Measurements from ENCODE around the gene ZNF280A. TPM values are rescaled to one million over a fixed set of nuclear protein-coding genes. Genes with fewer than 3 reads are reported as not detected.
A peak's percentile ranks its signal among the peaks of the same experiment; 100 is the strongest.
"Not testable (repeated sequence)": the region's sequence is repeated elsewhere in the genome, so short reads cannot be mapped to it uniquely, and the experiment has no call there.

The ZNF280A gene
- total RNA-seq, 2 donors from 2014 or later: not detected

DNA sequence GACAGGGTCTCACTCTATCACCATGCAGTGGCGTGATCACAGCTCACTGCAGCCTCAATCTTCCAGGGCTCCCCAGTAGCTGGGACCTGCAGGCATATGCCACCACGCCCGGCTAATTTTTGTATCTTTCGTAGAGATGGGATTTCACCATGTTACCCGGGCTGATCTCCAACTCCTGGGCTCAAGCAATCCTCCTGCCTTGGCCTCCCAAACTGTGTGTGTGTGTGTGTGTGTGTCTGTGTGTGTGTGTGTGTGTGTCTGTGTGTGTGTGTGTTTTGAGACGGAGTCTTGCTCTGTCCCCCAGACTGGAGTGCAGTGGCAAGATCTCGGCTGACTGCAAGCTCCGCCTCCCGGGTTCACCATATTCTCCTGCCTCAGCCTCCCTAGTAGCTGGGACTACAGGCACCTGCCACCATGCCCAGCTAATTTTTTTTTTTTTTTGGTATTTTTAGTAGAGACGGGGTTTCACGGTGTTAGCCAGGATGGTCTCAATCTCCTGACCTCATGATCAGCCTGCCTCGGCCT is 12.5 kb upstream of the ZNF280A start:
- H3K4me3 Mint-ChIP-seq; H3K4me1 Mint-ChIP-seq; H3K27ac Mint-ChIP-seq; H3K36me3 Mint-ChIP-seq (ENCODE audit: low read depth); ATAC-seq (replicated peaks); H3K9me3 Mint-ChIP-seq; H3K27me3 Mint-ChIP-seq: not testable (repeated sequence)

DNA sequence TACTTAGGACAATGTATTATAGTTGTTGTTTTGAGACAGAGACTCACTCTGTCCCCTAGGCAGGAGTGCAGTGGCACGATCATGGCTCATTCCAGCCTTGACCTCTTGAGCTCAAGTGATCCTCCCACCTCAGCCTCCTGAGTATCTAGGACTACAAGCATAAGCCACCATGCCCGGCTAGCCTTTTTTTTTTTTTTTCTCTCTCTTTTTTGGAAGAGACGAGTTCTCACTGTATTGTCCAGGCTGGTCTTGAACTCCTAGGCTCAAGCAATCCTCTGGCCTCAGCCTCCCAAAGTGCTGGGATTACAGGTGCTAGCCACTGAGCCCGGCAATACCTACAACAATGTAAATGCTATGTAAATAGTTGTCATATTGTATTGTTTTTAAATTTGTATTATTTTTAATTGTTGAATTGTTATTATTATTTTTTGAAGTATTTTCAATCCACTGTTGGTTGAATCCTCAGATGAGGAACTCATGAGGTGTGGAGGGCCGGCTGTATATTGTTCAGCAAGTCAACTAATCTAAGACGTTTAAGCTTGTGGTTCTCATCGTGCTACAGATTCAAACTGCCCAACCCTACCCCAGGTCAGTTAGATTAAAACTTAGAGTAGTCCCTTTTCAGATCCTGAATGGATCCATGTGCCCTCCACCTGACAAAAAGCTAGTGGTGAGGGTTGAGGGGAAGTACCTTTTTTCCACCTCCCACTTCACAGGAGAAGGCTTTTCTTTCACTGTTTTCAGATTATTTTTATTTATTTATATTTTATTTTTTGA is 11.9 kb upstream of the ZNF280A start:
- Mint-ChIP-seq H3K4me3 (no peak overlapping the region), H3K4me1 (no peaks in the 10 kb centered on the region), H3K36me3 (ENCODE audit: low read depth) (no peaks in the 10 kb centered on the region), H3K27me3 (peaks cover 10% of the 10 kb centered on the region), H3K9me3 (no peaks in the 10 kb centered on the region), H3K27ac (no peak overlapping the region)
- no peak for ATAC-seq (replicated peaks)

DNA sequence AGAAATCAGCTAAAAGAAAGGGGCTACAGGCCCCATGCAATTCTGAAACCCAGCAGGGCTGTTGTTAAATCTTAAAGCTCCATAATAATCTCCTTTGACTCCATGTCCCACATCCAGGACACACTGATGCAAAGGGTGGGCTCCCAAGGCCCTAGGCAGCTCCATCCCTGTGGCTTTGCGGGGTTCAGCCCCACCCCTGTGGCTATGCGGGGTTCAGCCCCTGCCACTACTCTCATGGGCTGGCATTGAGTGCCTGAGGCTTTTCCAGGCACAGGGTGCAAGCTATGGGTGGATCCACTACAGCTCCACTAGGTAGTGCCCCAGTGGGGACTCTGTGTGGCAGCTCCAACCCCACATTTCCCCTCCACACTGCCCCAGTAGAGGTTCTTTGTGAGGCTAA is 8.7 kb upstream of the ZNF280A start:
- no peak overlapping the region for H3K4me3 Mint-ChIP-seq
- no peaks in the 10 kb centered on the region for H3K36me3 Mint-ChIP-seq (ENCODE audit: low read depth)
- peaks cover 13% of the 10 kb centered on the region for H3K27me3 Mint-ChIP-seq

DNA sequence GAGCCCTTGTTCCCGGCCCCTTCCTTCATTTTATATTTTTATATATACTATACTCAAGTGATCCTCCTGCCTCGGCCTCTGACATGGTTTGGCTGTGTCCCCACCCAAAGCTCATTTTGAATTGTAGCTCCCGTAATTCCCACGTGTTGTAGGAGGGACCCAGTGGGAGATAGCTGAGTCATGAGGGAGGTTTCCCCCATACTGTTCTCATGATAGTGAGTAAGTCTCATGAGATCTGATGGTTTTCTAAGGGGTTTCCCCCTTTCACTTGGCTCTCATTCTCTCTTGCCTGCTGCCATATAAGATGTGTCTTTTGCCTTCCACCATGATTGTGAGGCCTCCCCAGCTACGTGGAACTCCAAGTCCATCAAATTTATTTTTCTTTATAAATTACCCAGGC is 7.2 kb upstream of the ZNF280A start:
- Mint-ChIP-seq H3K27ac (no peak overlapping the region), H3K4me3 (no peak overlapping the region), H3K27me3 (peaks cover 19% of the 10 kb centered on the region), H3K4me1 (no peaks in the 10 kb centered on the region), H3K36me3 (ENCODE audit: low read depth) (no peaks in the 10 kb centered on the region), H3K9me3 (no peaks in the 10 kb centered on the region)
- peak; percentile 55 for ATAC-seq (replicated peaks)

More for the DNA sequence above, 8.7 kb upstream of the ZNF280A start:
- H3K4me1 Mint-ChIP-seq: no peaks in the 10 kb centered on the region
- no peak overlapping the region for H3K27ac Mint-ChIP-seq
- ATAC-seq (replicated peaks): no peak
- H3K9me3 Mint-ChIP-seq: no peaks in the 10 kb centered on the region

DNA sequence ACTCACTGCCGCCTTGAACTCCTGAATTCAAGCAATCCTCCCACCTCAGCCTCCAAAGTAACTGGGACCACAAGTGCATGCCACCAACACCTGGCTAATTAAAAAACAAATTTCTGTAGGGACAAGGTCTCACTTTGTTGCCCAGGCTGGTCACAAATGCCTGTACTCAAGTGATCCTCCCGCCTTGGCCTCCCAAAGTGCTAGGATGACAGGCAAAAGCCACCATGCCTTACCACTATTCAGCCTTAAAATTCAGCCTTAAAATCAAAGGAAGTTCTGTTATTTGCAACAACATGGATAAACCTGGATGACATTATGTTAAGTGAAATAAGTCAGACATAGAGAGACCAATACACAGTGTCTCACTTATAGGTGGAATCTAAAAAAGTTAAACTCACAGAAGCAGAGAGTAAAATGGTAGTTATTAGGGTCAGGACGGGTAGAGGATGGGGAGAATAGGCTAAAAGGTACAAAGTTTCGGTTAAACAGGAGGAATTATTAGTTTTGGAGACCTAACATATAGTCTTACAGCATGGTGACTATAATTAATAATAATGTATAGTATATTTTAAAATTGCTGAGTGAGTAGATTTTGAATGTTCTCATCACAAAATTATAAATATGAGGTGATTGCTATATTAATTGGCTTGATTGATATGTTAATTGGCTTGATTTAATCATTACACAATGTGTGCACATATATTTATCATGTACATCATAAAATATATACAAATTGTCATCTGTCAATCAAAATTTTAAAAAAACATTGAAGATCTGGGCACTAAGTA is 6.2 kb upstream of the ZNF280A start:
- Mint-ChIP-seq H3K4me1 (no peaks in the 10 kb centered on the region), H3K27me3 (peaks cover 19% of the 10 kb centered on the region), H3K4me3 (no peak overlapping the region), H3K9me3 (no peaks in the 10 kb centered on the region), H3K36me3 (ENCODE audit: low read depth) (no peaks in the 10 kb centered on the region), H3K27ac (no peak overlapping the region)
- no peak for ATAC-seq (replicated peaks)

DNA sequence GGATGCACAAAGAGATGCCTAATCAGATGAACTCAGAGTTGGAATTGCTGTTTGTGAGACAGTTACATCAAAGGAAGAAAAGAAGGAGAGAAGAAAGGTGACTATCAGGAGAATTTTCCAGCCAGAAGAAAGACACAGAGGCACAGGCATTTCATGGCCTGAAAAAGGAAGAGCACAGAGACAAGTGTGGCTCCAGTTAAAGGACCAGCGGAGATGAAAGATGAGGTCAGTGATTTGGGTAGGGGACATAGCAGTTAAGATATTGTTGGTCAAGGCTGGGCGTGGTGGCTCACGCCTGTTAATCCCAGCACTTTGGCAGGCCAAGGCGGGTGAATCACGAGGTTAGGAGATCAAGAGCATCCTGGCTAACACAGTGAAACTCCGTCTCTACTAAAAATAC is 3.4 kb upstream of the ZNF280A start:
- no peak for ATAC-seq (replicated peaks)
- Mint-ChIP-seq H3K4me1 (no peaks in the 10 kb centered on the region), H3K27me3 (peaks cover 16% of the 10 kb centered on the region), H3K9me3 (no peaks in the 10 kb centered on the region), H3K27ac (no peak overlapping the region), H3K4me3 (no peak overlapping the region), H3K36me3 (ENCODE audit: low read depth) (no peaks in the 10 kb centered on the region)

DNA sequence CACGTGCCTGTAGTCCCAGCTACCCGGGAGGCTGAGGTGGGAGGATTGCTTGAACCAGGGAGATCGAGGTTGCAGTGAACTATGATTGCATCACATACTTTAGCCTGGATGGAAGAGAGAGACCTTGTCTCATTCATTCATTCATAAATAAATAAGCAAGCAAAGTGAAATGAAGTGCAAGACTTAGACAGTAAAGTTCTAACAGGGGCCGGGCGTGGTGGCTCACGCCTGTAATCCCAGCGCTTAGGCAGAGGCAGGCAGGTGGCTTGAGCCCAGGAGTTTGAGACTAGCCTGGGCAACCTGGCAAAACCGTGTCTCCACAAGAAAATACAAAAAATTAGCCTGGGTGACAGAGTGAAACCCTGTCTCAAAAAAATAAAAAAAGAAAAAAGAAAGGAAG is 1.6 kb upstream of the ZNF280A start:
- Mint-ChIP-seq H3K4me3 (no peak overlapping the region), H3K9me3 (no peaks in the 10 kb centered on the region), H3K27me3 (peaks cover 17% of the 10 kb centered on the region), H3K36me3 (ENCODE audit: low read depth) (no peaks in the 10 kb centered on the region), H3K4me1 (no peaks in the 10 kb centered on the region), H3K27ac (no peak overlapping the region)
- no peak for ATAC-seq (replicated peaks)

DNA sequence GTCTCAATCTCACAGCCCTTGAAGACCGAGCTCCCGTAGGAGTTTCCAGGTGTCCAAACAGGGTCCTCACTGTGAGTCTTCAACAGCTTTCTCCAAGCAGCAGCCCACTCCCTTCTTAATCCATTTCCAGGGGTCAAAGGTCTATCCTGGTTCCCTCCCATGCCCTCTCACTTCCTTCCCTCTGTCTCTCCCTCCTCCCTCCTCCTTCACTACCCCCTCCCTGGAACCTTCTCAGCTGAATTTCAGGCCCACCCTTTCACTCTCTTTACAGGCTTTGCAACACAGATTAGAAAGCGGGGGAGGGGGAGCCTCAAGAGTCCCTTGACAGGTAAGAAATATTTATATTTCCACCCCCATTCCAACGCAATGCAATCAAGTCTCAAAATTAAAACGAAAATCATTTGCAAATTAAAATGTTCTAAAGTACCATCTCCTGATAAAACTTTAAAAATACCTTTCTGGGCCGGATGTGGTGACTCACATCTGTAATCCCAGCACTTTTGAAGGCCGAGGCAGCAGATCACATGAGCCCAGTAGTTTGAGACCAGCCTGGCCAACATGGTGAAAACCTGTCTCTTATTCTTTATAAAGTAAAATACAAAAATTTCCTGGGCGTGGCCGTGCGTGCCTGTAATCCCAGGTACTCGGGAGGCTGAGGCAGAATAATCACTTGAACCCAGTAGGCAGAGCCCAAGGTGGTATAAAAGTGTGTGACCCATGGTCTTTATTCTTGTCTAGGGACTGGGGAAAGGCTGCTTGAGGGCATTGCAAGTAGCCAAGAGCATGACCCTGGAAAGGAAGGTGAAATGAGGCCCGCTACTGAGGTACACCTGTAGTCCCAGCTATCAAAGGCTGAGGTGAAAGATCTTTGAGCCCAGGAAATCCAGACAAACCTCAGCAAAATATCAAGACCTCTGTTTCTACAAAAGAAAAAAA is 865 bp upstream of the ZNF280A start:
- no peak for ATAC-seq (replicated peaks)
- no peaks in the 10 kb centered on the region for H3K9me3 Mint-ChIP-seq
- peaks cover 20% of the 10 kb centered on the region for H3K27me3 Mint-ChIP-seq
- H3K4me1 Mint-ChIP-seq: no peaks in the 10 kb centered on the region
- no peak overlapping the region for H3K4me3 Mint-ChIP-seq
- no peaks in the 10 kb centered on the region for H3K36me3 Mint-ChIP-seq (ENCODE audit: low read depth)
- H3K27ac Mint-ChIP-seq: no peak overlapping the region

DNA sequence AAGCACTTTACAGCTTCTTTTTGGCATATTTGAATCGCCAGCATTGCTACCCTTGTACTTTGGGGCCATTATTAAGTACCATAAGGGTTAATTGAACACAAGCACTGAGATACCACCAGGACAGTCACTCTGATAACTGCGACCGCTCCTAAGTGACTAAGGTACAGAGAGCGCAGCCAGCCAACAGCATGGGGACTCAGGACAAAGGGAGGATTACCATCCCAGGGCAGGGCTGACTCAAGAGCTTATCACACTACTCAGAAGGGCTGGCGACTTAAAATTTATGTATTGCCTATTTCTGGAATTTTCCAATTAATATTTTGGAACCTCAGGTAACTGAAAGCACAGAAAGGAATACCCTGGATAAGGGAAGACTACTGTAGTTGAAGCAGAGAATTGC is 479 bp downstream of the ZNF280A start:
- no peak for ATAC-seq (replicated peaks)
- H3K4me3 Mint-ChIP-seq: no peak overlapping the region
- no peaks in the 10 kb centered on the region for H3K36me3 Mint-ChIP-seq (ENCODE audit: low read depth)
- H3K27me3 Mint-ChIP-seq: peaks cover 25% of the 10 kb centered on the region
- no peaks in the 10 kb centered on the region for H3K4me1 Mint-ChIP-seq
- no peak overlapping the region for H3K27ac Mint-ChIP-seq
- no peaks in the 10 kb centered on the region for H3K9me3 Mint-ChIP-seq

DNA sequence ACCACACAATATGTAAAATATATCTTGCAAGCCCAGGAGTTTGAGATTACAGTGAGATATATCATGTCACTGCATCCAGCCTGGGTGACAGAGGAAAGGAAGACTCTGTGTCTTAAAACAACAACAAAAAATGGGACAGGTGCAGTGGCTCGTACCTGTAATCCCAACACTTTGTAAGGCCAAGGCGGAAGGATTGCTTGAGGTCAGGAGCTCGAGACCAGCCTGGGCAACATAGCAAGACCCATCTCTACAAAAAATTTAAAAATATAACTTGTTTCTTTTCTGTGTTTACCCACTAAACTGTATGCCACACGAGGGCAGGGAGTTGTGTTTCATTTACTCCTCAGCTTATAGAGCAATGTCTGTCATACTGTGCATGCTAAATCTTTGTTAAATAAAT is 3.1 kb downstream of the ZNF280A start:
- no peak overlapping the region for H3K27ac Mint-ChIP-seq
- ATAC-seq (replicated peaks): no peak
- H3K9me3 Mint-ChIP-seq: no peaks in the 10 kb centered on the region
- no peak overlapping the region for H3K4me3 Mint-ChIP-seq
- peaks cover 25% of the 10 kb centered on the region for H3K27me3 Mint-ChIP-seq
- H3K4me1 Mint-ChIP-seq: no peaks in the 10 kb centered on the region
- H3K36me3 Mint-ChIP-seq (ENCODE audit: low read depth): no peaks in the 10 kb centered on the region

DNA sequence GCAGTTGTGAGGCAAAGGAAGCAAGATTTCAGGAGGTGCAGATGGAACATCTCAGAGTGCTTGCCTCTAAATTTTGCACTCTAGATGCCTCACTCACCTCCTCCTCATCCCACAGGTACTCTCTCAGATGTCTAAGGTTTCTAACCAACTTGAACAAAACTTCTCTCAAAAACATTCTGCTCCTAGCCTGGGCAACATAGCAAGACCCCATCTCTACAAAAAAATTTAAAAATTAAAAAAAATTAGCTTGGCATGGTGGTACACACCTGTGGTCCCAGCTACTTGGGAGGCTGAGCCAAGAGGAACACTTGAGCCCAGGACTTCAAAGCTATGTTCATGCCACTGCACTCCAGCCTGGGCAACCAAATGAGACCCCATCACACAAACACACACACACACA is 4.2 kb downstream of the ZNF280A start:
- H3K4me1 Mint-ChIP-seq: no peaks in the 10 kb centered on the region
- H3K9me3 Mint-ChIP-seq: no peaks in the 10 kb centered on the region
- H3K4me3 Mint-ChIP-seq: no peak overlapping the region
- no peaks in the 10 kb centered on the region for H3K36me3 Mint-ChIP-seq (ENCODE audit: low read depth)
- H3K27me3 Mint-ChIP-seq: peaks cover 25% of the 10 kb centered on the region
- H3K27ac Mint-ChIP-seq: no peak overlapping the region
- no peak for ATAC-seq (replicated peaks)

DNA sequence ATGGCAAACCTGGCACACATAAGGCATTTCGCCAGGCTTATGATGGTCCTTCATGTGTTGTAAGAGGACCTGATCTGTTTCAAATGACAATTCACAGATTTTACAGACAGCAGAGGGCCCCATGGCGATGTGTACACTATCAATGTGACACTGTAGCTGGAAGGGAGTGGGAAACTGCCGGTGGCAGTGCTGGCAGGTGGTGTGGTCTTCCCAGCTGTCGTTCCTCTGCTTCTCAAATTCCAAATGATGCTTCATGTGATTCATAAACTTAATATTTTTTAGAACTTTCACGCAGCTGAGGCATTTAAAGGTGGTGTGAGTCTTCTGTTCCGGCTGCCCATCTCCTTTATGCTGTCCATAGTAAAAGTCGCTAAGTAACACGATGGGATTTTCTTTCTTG is 5.6 kb downstream of the ZNF280A start:
- H3K4me1 Mint-ChIP-seq; H3K36me3 Mint-ChIP-seq (ENCODE audit: low read depth); H3K27ac Mint-ChIP-seq; H3K9me3 Mint-ChIP-seq; H3K4me3 Mint-ChIP-seq; ATAC-seq (replicated peaks): not testable (repeated sequence)
- peaks cover 25% of the 10 kb centered on the region for H3K27me3 Mint-ChIP-seq

DNA sequence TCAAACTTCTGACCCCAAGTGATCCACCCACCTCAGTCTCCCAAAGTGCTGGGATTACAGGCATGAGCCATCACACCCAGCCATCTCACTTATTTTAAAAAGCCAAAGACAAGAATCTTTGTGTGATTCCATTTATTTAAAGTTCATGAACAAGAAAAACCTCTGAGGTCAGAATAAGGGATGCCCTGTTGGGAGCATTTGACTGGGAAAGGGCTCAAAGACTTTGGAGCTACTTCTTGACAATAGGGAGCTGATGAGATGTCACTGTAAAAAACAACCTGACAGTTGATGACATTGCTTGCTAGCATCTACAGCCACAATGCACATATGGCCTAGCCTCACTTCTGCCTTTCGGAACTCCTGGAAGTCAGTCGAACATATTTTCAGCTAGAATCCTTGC is 6.5 kb downstream of the ZNF280A start:
- Mint-ChIP-seq H3K4me1 (no peaks in the 10 kb centered on the region), H3K27ac (no peak overlapping the region), H3K4me3 (no peak overlapping the region), H3K36me3 (ENCODE audit: low read depth) (no peaks in the 10 kb centered on the region), H3K9me3 (no peaks in the 10 kb centered on the region), H3K27me3 (peaks cover 25% of the 10 kb centered on the region)
- no peak for ATAC-seq (replicated peaks)

DNA sequence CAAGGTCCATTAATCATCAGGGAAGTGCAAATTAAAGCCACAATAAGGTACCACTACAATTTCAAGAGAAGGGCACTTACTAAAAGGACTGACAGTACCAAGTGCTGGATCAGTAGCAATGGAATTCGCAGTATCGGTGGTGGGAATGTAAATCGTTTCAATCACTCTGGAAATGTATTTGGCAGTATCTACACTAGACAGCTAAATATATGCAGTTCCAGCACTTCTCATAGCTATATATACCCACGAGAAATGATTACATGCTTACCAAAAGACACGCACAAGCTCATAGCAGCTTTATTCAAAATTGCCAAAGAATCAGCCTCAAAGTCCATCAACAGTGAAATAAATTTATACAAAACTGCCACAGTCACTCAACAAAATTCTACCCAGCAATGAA is 7.1 kb downstream of the ZNF280A start:
- no peaks in the 10 kb centered on the region for H3K4me1 Mint-ChIP-seq
- no peak for ATAC-seq (replicated peaks)
- H3K9me3 Mint-ChIP-seq: no peaks in the 10 kb centered on the region
- H3K27ac Mint-ChIP-seq: no peak overlapping the region
- no peaks in the 10 kb centered on the region for H3K36me3 Mint-ChIP-seq (ENCODE audit: low read depth)
- no peak overlapping the region for H3K4me3 Mint-ChIP-seq
- peaks cover 25% of the 10 kb centered on the region for H3K27me3 Mint-ChIP-seq
